GM12878 (cell line): ENCODE data around the gene KIAA1671.

Experiments used
- CEBPZ ChIP-seq: fragments of 150-350 bp; IDR thresholded peaks from 2 replicates; pipeline ENCODE4 v1.6.1; 2016; ENCODE audit warnings: low read depth, low read length
- CTCF ChIP-seq, 3 experiments: IDR thresholded peaks in 2 of 3; conservative IDR thresholded peaks in 1 of 3; 2 replicates each; pipeline ENCODE4 v1.5.1; 2011; ENCODE audit warnings: low read depth in 3 of 3, low read length in 3 of 3, mild to moderate bottlenecking in 3 of 3, control low read depth in 2 of 3, moderate library complexity in 2 of 3, inconsistent platforms in 1 of 3, mixed read lengths in 1 of 3; ENCODE audit not compliant: control insufficient read depth in 2 of 3, insufficient read depth in 1 of 3; ENCODE audit errors: extremely low read depth in 1 of 3
- GABPA ChIP-seq: IDR thresholded peaks from 2 replicates; pipeline ENCODE4 v1.6.1; 2014; ENCODE audit warnings: antibody characterized with exemption, low read depth, mild to moderate bottlenecking, inconsistent platforms
- HDGF ChIP-seq: fragments of 450-650 bp; IDR thresholded peaks from 2 replicates; pipeline ENCODE4 v1.6.1; 2016; ENCODE audit warnings: antibody characterized with exemption
- IRF3 ChIP-seq: fragments of 450-650 bp; IDR thresholded peaks from 2 replicates; pipeline ENCODE4 v1.6.1; 2014; ENCODE audit warnings: mild to moderate bottlenecking
- NR2C2 ChIP-seq: IDR thresholded peaks from 2 replicates; pipeline ENCODE4 v1.6.1; 2011; ENCODE audit warnings: borderline replicate concordance, low read depth; ENCODE audit not compliant: control insufficient read depth, insufficient read length
- RAD51 ChIP-seq: fragments of 450-650 bp; IDR thresholded peaks from 2 replicates; pipeline ENCODE4 v1.6.1; 2016; ENCODE audit warnings: moderate library complexity, mild to moderate bottlenecking, inconsistent platforms
- REST ChIP-seq: IDR thresholded peaks from 2 replicates; pipeline ENCODE4 v1.6.1; 2012; ENCODE audit warnings: mild to moderate bottlenecking, low read depth, low read length

- TF ChIP-seq NR2C2 (no peak), CEBPZ (no peak), CTCF (IDR thresholded peaks at IDR 0.05 in 2 of 3, conservative IDR thresholded peaks at IDR 0.05 in 1 of 3; ENCODE audit: control insufficient read depth in 2 of 3, extremely low read depth in 1 of 3, insufficient read depth in 1 of 3, low read depth in 3 of 3, low read length in 3 of 3) (no peak), RAD51 (no peak), GABPA (no peak), IRF3 (no peak), REST (no peak), HDGF (no peak)
These were observed 1.0 kb downstream of the KIAA1671 start for GRCh38 chr22:24953384-24954113.
